ENCODE results near the gene DUOX1. TPM values are rescaled to one million over a fixed set of nuclear protein-coding genes. Genes with fewer than 3 reads are reported as not detected.
"Not testable (repeated sequence)": the region's sequence is repeated elsewhere in the genome, so short reads cannot be mapped to it uniquely, and the experiment has no call there.

DUOX1 gene
- total RNA-seq, 1 experiment from 2014 or later: not detected

DNA sequence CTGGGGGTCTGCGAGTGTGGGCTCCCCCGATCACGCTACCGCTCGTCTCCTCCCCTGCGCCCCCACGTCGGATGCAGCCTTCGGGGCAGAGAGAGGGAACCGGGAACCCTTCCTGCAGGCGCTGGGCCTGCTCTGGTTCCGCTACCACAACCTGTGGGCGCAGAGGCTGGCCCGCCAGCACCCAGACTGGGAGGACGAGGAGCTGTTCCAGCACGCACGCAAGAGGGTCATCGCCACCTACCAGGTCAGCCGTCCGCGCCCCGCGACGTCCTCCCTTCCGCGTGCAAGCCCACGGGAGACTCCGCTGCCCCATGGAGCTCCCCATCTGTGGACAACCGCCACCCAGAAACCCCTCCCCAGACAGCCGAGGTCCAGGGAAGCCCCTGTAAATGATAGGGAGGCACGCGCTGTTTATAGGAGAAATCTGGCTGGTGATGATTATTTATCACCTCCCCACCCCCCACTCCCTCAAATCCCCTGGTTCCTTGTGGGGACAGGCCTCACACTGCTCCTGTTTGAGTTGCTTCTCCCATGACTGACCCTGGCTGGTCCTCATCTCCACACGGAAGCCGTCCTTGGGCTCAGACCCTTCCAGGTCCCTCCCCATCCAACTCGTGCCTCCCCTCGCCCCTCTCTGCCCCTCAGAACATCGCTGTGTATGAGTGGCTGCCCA, 6.0 kb downstream of the DUOX1 start:
- in situ Hi-C loops (cut with HindIII; ENCODE audit: low pct_unique_long_range_greater_than_20kb, low sequenced_read_pairs); DNase-seq (ENCODE audit: low read depth): not testable (repeated sequence)

DNA sequence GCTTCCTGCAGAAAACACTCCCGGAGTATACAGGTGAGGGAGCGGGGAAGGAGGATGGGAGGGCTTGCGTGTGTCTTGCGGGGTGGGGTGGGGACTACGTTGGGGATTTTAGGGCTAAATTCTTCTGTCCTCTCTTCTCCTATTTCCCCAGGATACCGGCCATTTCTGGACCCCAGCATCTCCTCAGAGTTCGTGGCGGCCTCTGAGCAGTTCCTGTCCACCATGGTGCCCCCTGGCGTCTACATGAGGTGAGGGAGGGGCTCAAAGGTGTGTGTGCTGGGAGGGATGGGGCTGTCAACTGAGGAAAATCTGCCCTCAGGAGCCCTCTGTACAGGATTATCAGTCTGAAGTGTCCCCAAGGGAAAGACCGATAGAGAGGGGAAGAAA, 6.6 kb downstream of the DUOX1 start:
- DNase-seq (ENCODE audit: low read depth): no peak
- in situ Hi-C loops (cut with HindIII; ENCODE audit: low pct_unique_long_range_greater_than_20kb, low sequenced_read_pairs): no loop called here

DNA sequence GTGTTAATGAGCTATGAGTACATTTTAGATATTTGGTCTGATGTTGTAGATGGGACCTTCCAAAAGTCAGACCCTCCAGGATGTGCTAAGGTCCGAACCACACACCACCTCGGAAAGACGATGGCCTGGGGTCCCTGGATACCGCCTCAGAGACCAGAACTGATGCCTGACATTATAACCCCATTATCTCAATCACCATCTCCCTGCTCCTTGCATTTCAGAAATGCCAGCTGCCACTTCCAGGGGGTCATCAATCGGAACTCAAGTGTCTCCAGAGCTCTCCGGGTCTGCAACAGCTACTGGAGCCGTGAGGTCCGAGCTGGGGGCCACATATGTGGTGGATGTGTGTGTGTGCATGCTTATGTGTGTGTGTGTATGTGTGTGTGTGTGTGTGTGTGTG, 7.9 kb downstream of the DUOX1 start:
- DNase-seq (ENCODE audit: low read depth): no peak
- in situ Hi-C loops (cut with HindIII; ENCODE audit: low pct_unique_long_range_greater_than_20kb, low sequenced_read_pairs): no loop called here

DNA sequence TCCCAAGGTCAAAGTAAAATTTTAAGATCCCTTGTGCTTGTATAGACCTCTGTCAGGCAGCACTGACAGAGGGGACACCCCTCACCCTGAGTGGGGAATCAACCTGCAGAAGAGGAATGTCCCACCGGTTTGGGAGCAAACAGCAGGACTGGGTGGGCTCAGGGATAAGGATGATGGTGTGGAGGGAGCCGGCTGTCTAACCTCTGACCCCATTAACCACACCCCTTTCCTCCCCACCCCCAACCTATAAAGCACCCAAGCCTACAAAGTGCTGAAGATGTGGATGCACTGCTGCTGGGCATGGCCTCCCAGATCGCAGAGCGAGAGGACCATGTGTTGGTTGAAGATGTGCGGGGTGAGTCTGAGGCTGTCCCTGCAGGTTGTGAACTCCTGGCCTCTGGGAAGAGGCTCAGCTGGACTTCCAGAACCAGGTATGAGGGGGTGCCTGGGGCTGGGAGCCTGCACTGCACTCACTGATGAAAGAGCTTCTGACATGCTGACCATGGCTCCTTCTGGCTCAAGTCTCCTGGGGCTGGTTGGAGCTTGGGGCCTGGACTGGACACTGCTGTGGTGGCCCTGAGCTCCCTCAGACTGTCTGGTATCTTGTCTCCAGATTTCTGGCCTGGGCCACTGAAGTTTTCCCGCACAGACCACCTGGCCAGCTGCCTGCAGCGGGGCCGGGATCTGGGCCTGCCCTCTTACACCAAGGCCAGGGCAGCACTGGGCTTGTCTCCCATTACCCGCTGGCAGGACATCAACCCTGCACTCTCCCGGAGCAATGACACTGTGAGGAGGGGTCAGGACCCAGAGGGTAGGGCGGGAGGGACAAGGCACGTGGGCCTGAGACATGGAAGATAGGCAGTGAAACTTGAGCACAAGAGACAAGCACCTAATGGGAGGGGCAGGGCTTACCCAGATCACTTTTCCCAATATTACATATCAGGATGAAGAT, 9.3 kb downstream of the DUOX1 start:
- in situ Hi-C loops (cut with HindIII; ENCODE audit: low pct_unique_long_range_greater_than_20kb, low sequenced_read_pairs): no loop called here
- DNase-seq (ENCODE audit: low read depth): no peak

DNA sequence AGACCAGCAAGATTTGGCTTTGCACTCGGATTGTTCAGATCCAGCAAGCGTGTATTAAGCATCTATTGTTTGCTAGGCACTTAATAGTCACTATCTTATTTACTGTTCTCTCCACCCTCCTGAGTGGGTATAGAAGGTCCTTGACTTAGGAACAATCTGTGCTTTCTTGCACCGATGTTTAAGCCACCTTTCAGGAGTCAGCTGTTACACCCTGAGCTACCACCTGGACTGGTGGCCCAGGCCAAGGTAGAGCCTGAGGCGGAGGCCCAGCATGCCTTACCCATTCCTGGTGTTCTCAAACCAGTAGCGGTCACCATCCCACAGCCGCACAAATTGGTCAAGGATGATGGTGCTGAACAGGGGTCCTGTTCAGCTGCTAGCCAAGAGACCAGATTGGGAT, 10.0 kb downstream of the DUOX1 start:
- in situ Hi-C loops (cut with HindIII; ENCODE audit: low pct_unique_long_range_greater_than_20kb, low sequenced_read_pairs): no loop called here
- DNase-seq (ENCODE audit: low read depth): no peak

DNA sequence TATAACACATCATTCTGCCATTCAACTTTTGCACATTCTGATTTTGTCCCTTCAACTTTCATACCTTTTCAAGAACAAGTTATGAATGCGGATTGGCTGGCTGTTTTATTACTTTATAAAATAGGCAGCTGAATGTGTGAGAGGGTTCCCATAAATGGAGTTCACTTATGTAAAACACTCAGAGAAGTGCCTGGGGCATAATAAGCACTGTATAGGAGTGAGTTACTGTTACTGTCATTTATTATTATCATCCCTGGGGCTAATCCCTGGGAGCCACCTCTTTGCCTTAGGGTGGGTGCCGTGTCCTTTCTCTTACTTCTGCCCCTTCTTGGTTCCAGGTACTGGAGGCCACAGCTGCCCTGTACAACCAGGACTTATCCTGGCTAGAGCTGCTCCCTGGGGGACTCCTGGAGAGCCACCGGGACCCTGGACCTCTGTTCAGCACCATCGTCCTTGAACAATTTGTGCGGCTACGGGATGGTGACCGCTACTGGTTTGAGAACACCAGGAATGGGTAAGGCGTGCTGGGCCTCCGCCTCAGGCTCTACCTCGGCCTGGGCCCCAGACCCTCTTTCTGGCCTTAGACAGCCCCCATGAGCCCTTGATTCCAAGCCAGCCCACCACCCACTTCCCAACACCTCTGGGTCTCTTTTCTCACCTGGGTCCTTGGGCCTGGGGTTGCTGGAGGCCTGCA, 10.9 kb downstream of the DUOX1 start:
- no peak for DNase-seq (ENCODE audit: low read depth)
- in situ Hi-C loops (cut with HindIII; ENCODE audit: low pct_unique_long_range_greater_than_20kb, low sequenced_read_pairs): no loop called here

DNA sequence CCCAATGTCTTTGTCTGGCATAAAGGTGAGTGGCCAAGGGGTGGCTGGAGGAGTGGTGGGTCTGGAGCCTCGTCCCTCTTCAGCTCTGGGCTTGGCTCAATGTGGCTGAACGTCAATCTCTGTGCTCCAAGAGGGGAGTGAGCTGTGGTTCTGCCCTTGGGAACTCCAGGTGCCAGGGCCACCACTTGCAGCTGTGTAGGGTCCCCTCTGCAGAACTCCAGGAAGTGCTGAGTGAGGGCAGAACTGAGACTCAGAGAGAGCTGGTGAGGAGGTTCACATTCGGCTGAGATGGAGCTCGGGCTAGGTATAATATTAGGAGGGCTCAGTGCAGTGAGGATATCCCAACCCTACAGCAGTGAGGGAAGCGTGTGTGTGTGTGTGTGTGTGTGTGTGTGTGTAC, 11.6 kb downstream of the DUOX1 start:
- in situ Hi-C loops (cut with HindIII; ENCODE audit: low pct_unique_long_range_greater_than_20kb, low sequenced_read_pairs): no loop called here
- no peak for DNase-seq (ENCODE audit: low read depth)

DNA sequence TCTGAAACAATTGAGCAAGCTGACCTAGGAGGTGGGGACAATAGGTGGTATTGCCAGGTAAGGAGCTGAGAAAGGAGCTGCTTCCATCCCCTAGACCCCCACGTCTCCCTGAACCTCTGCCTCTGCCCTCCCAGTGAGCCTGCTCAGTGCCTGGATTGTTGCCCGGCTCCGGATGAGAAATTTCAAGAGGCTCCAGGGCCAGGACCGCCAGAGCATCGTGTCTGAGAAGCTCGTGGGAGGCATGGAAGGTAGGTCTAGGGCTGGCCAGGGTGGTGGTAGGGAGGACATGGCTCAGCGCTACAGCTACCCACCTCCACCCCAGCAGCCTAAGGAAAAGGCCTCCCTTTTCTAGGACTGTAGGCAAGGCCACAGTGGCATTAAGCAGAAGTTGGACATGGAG, 13.3 kb downstream of the DUOX1 start:
- in situ Hi-C loops (cut with HindIII; ENCODE audit: low pct_unique_long_range_greater_than_20kb, low sequenced_read_pairs): no loop called here
- DNase-seq (ENCODE audit: low read depth): no peak

DNA sequence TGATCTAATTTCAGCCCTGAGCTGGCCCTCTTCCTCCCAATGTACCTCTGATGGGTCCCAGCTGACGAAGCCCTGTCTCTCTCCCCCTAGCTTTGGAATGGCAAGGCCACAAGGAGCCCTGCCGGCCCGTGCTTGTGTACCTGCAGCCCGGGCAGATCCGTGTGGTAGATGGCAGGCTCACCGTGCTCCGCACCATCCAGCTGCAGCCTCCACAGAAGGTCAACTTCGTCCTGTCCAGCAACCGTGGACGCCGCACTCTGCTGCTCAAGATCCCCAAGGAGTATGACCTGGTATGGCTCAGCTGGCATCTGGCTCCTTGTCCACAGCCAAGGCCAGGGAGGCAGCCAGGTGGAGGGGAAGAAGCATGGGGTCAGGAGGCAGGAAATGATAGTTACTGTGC, 14.2 kb downstream of the DUOX1 start:
- DNase-seq (ENCODE audit: low read depth): no peak
- in situ Hi-C loops (cut with HindIII; ENCODE audit: low pct_unique_long_range_greater_than_20kb, low sequenced_read_pairs): no loop called here

DNA sequence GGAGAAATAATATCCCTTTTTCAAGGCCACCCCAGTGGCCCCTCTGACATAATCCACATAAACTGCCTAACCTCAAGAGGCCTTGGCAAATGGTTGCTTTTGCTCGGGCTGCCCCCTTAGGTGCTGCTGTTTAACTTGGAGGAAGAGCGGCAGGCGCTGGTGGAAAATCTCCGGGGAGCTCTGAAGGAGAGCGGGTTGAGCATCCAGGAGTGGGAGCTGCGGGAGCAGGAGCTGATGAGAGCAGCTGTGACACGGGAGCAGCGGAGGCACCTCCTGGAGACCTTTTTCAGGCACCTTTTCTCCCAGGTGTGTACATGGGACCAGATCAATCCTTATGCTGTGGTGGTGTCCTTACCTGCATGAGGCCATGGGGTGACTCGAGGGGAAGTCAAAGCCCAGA, 15.0 kb downstream of the DUOX1 start:
- in situ Hi-C loops (cut with HindIII; ENCODE audit: low pct_unique_long_range_greater_than_20kb, low sequenced_read_pairs): no loop called here
- no peak for DNase-seq (ENCODE audit: low read depth)

DNA sequence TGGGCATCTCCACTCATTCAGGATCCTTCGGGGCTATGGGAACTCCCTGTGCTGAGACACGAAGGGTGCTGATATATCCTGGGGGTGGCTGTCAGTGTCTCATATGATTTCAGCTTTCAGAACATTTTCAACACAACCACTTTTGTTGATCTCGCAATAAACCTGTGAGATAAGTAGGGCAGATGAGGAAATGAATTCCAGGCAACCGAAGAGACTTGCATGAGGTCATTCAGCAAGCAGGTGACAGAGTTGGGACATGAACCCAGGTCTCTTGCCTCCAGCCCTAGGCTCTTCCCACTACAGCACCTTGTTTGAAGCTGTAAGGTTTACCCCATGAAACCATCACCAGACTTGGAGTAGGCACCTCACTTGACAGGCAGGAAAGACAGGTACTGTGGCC, 16.6 kb downstream of the DUOX1 start:
- in situ Hi-C loops (cut with HindIII; ENCODE audit: low pct_unique_long_range_greater_than_20kb, low sequenced_read_pairs): no loop called here
- no peak for DNase-seq (ENCODE audit: low read depth)

DNA sequence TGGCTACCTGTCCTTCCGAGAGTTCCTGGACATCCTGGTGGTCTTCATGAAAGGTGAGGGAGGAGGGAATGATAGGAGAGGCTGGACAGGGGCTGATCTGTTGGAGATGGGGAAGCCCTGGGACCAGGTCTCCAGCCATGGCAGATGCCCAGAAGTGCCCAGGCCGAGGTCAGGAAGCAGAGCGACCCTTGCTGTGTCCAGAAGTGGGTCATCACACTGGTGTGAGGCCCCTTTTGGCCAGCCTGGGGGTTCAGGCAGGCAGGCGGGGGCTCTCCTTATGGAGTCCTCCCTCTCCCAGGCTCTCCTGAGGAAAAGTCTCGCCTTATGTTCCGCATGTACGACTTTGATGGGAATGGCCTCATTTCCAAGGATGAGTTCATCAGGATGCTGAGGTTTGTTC, 17.8 kb downstream of the DUOX1 start:
- in situ Hi-C loops (cut with HindIII; ENCODE audit: low pct_unique_long_range_greater_than_20kb, low sequenced_read_pairs): no loop called here

DNA sequence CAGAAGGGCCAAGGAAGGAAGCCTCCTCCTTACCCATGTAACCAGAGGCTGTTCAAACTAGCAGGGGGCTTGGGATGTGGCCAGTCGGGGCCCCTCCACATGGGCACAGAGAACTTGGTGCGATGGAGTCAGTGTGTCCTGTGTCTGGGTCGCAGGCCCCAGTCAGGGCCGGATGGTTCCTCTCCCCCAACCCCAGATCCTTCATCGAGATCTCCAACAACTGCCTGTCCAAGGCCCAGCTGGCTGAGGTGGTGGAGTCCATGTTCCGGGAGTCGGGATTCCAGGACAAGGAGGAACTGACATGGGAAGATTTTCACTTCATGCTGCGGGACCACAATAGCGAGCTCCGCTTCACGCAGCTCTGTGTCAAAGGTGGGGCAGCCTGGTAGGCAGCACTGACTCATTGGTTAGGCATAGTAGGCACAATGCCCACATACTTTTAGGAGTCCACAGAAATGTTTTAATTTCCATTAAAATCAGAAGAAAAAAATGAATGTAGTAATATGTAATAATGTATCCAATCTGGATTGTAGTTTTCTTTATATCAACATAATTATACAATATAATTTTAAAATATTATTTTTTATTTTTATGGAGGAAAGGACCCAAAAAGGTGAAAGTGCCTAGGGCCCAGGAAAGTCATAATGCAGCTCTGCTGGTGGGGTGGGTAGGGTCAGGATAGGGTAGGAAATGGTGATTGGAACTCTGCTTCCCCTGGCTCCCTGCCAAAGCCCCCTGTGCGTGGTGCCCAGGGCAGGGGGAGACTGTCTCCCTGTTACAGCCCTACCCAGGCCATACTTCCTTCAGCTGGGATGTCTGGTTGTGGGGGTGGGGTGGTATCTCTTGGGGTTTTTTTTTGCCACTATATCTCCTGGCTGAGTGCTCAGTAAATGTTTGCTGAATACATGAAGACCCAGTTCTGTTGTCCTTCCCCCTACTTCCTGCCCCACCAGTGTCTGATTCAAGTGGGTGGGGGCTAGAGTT, 18.6 kb downstream of the DUOX1 start:
- DNase-seq (ENCODE audit: low read depth): no peak
- in situ Hi-C loops (cut with HindIII; ENCODE audit: low pct_unique_long_range_greater_than_20kb, low sequenced_read_pairs): no loop called here

More for the DNA sequence above, 17.8 kb downstream of the DUOX1 start:
- DNase-seq (ENCODE audit: low read depth): no peak

DNA sequence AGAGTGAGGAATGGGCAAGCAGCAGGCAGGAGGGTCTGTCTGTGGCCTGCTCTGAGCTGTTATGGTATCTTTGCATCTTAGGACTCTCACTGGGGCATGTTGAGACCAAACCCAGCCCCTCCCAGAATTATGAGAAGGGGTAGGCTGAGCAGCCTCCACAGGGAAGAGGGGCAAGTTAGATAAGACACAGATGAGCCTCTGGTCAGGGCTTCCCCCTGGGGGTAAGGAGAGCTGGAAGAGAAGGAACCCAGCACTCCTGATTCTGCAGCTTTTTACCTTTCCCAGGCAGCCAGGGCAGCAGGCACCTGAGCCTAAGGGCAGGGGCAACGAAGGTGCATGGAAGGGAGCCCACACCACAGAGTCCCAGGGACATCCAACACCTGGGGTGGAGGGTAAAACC, 19.3 kb downstream of the DUOX1 start:
- no peak for DNase-seq (ENCODE audit: low read depth)
- in situ Hi-C loops (cut with HindIII; ENCODE audit: low pct_unique_long_range_greater_than_20kb, low sequenced_read_pairs): no loop called here

DNA sequence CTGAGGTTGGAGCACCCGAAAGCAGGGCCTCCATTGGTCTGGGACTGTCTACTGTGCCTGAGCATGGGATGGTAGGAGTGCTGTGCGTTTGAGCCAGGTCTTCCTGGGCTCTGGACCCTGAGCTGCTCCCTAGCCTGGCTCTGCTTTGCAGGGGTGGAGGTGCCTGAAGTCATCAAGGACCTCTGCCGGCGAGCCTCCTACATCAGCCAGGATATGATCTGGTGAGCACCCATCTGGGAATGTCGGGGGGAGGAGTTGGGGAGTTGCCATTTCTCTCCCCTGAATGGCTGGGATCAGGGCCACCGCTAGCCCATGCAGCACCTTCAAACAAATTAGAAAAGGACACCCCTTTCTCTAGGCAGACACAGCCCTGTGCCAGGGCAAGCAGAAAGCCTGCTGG, 20.7 kb downstream of the DUOX1 start:
- DNase-seq (ENCODE audit: low read depth): no peak
- in situ Hi-C loops (cut with HindIII; ENCODE audit: low pct_unique_long_range_greater_than_20kb, low sequenced_read_pairs): no loop called here

DNA sequence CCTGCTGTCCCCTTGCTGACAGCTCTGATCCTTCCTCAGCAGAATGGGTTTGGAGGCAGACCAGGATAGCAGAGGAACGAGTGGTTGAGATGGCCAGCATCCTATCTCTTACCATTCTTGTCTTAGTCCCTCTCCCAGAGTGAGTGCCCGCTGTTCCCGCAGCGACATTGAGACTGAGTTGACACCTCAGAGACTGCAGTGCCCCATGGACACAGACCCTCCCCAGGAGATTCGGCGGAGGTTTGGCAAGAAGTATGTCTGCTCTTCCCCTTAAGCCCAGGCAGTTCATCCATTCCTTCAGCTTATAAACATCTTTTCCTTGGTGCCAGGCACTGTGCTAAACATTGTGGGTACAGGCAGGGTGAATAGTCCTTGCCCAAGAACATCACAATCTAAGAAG, 21.2 kb downstream of the DUOX1 start:
- DNase-seq (ENCODE audit: low read depth): no peak
- in situ Hi-C loops (cut with HindIII; ENCODE audit: low pct_unique_long_range_greater_than_20kb, low sequenced_read_pairs): no loop called here

DNA sequence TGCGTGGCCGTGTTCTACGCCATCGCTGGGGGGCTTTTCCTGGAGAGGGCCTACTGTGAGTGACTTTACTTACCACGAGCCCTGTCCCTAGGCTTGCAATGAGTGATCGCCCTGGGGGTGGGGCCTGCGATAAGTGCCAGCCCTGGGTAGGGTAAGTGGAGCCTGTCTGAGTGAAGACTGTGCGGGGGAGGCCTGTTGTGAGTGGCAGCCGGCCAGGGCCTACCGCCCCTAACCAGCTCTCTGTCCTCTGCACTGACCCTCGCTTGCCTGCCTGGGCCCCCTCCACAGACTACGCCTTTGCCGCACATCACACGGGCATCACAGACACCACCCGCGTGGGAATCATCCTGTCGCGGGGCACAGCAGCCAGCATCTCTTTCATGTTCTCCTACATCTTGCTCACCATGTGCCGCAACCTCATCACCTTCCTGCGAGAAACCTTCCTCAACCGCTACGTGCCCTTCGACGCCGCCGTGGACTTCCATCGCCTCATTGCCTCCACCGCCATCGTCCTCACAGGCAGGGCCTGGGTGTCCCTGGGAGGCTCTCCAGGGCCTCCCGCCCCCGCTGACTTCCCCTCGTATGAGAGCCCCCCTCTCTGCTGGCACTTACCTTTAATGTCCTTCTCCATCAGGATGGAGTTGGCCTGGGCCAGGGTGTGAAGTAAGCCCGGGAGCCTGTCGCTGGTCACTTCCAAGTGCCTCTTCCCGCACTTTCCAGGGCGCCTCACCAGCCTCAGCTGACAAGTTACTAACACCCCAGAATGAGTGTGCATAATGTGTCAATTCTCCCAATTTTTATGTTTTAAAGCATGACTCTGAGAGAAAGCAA, 22.4 kb downstream of the DUOX1 start:
- in situ Hi-C loops (cut with HindIII; ENCODE audit: low pct_unique_long_range_greater_than_20kb, low sequenced_read_pairs): no loop called here
- DNase-seq (ENCODE audit: low read depth): no peak
